Thyroid gland (tissue), 4 donors: ENCODE results near the gene ABI3.

Experiments used
- POLR2A ChIP-seq, 2 donors: fragments of 450-650 bp; IDR thresholded peaks; one replicate each; pipeline ENCODE4 v1.6.1; 2017; ENCODE audit warnings: antibody characterized with exemption in 2 of 2, mild to moderate bottlenecking in 2 of 2, moderate library complexity in 1 of 2
- TF ChIP-seq, protein P1 (sequence below), 6 experiments: fragments of 200-600 bp in 3 of 6; fragments of 450-650 bp in 3 of 6; sonication (generic) in 3 of 6; IDR thresholded peaks; one replicate each; pipeline ENCODE4 v1.5.1; 2016 to 2019; ENCODE audit warnings: antibody characterized with exemption in 6 of 6, mild to moderate bottlenecking in 2 of 6, inconsistent platforms in 1 of 6, moderate library complexity in 1 of 6

DNA sequence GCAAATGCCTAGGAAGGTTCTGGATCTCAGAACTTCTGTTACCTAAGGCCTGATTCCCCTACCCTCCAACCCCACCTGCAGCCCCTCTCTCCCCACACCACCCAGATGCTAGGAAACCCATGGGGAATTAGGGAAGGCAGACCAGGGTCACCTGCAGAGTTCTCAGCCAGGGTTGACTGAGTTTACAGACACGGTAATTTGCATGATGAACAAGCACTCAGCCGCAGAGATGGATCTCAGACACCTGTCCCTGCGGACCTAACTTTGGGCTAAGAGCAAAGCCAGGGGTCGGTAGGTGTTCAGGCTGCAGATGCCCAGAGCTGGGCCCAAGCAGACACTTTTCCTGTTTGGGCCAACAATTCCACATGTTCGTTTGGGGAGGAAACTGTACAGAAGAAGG, 2.9 kb downstream of the ABI3 start:
- TF ChIP-seq POLR2A (IDR thresholded peaks at IDR 0.05), result no peak
- TF ChIP-seq, protein P1, sequence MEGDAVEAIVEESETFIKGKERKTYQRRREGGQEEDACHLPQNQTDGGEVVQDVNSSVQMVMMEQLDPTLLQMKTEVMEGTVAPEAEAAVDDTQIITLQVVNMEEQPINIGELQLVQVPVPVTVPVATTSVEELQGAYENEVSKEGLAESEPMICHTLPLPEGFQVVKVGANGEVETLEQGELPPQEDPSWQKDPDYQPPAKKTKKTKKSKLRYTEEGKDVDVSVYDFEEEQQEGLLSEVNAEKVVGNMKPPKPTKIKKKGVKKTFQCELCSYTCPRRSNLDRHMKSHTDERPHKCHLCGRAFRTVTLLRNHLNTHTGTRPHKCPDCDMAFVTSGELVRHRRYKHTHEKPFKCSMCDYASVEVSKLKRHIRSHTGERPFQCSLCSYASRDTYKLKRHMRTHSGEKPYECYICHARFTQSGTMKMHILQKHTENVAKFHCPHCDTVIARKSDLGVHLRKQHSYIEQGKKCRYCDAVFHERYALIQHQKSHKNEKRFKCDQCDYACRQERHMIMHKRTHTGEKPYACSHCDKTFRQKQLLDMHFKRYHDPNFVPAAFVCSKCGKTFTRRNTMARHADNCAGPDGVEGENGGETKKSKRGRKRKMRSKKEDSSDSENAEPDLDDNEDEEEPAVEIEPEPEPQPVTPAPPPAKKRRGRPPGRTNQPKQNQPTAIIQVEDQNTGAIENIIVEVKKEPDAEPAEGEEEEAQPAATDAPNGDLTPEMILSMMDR (IDR thresholded peaks at IDR 0.05), result no peak
